Measurements from ENCODE around the gene RAB27B. TPM values are rescaled to one million over a fixed set of nuclear protein-coding genes. Genes with fewer than 3 reads are reported as not detected.

The RAB27B gene
- total RNA-seq, 1 donor from 2014 or later = 6.1 TPM

DNA sequence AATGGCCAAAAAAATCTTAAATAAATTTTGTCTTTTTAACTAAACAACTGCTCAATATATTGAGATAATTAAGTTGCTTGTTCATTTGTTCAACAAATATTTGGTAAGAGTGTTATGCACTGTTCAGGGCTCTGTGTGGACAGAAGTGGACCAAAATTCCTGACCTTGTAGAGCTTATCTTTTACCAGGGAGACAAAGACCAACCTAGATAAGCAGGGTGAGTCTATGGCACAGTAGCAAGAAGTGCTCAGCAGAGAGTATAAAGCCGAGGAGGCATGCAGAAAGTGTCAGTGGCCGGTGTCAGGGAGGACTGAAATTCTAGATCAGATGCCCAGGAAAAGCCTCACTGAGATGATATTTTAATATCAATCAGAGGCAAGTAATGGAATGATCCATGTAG lies 2.6 kb downstream of the RAB27B start:
- H3K36me3 ChIP-seq = no peaks in the 10 kb centered on the region
- no peak overlapping the region for H3K27ac ChIP-seq
- no peak for TF ChIP-seq POLR2A (IDR thresholded peaks at IDR 0.05)
- no peaks in the 10 kb centered on the region for H3K27me3 ChIP-seq
- intact Hi-C loops (cut with DNase I) = no loop called here
- peaks cover 14% of the 10 kb centered on the region for H3K4me1 ChIP-seq
- no peaks in the 10 kb centered on the region for H3K9me3 ChIP-seq
- no peak for DNase-seq (ENCODE audit: extremely low spot score in 2 of 2)
- no peak overlapping the region for H3K4me3 ChIP-seq

- H3K36me3 ChIP-seq = no peaks in the 10 kb centered on the region
- intact Hi-C loops (cut with DNase I) = loop anchor here (2.0 kb wide), 1 partner anchor 21 kb away; no protein-coding TSS in a partner anchor
- H3K27ac ChIP-seq = no peak overlapping the region
- no peaks in the 10 kb centered on the region for H3K9me3 ChIP-seq
- H3K4me1 ChIP-seq = no peaks in the 10 kb centered on the region
- DNase-seq (ENCODE audit: extremely low spot score in 2 of 2) = no peak
- TF ChIP-seq POLR2AphosphoS5 (IDR thresholded peaks at IDR 0.05; ENCODE audit: insufficient read depth in 1 of 2, low read depth in 1 of 2) = no peak
- no peak for TF ChIP-seq POLR2A (IDR thresholded peaks at IDR 0.05)
- TF ChIP-seq CTCF (IDR thresholded peaks at IDR 0.05) = no peak
- H3K4me3 ChIP-seq = no peak overlapping the region
- no peaks in the 10 kb centered on the region for H3K27me3 ChIP-seq
Measured at GRCh38 chr18:54835944-54836343, 7.7 kb downstream of the RAB27B start.

DNA sequence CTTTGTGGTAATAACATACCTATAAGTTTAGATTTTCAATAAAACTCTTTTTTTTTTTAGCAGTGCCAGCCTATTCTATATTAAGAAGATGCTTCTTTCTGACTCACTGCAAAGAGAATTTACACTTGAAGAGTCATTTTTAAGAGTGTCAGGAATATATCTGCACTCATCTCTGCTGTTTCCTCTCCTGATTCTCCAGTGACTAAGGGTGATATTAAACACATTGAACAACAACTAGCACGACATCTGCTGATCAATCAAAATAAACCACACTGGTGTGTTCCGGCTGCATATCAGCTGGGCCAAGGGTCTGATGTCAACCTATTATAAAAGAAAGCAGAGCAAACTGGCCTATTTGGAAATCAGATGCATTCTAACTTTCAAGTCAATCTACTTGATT lies 15.0 kb downstream of the RAB27B start:
- no peak for DNase-seq (ENCODE audit: extremely low spot score in 2 of 2)
- H3K27me3 ChIP-seq = no peaks in the 10 kb centered on the region
- H3K36me3 ChIP-seq = no peaks in the 10 kb centered on the region
- no peak overlapping the region for H3K27ac ChIP-seq
- no peaks in the 10 kb centered on the region for H3K4me1 ChIP-seq
- TF ChIP-seq POLR2AphosphoS5 (IDR thresholded peaks at IDR 0.05; ENCODE audit: insufficient read depth in 1 of 2, low read depth in 1 of 2) (no peak), CTCF (IDR thresholded peaks at IDR 0.05) (no peak), POLR2A (IDR thresholded peaks at IDR 0.05) (no peak)
- intact Hi-C loops (cut with DNase I) = no loop called here
- no peak overlapping the region for H3K4me3 ChIP-seq
- H3K9me3 ChIP-seq = no peaks in the 10 kb centered on the region

- TF ChIP-seq POLR2A (IDR thresholded peaks at IDR 0.05) (no peak), CTCF (IDR thresholded peaks at IDR 0.05) (no peak), POLR2AphosphoS5 (IDR thresholded peaks at IDR 0.05; ENCODE audit: insufficient read depth in 1 of 2, low read depth in 1 of 2) (no peak)
- Histone ChIP-seq H3K9me3 (no peaks in the 10 kb centered on the region), H3K4me1 (no peaks in the 10 kb centered on the region), H3K27ac (no peak overlapping the region), H3K27me3 (no peaks in the 10 kb centered on the region), H3K4me3 (no peak overlapping the region), H3K36me3 (no peaks in the 10 kb centered on the region)
- intact Hi-C loops (cut with DNase I) = no loop called here
- no peak for DNase-seq (ENCODE audit: extremely low spot score in 2 of 2)
Measured at GRCh38 chr18:54845787-54846186, 17.5 kb downstream of the RAB27B start.

- Histone ChIP-seq H3K36me3 (no peaks in the 10 kb centered on the region), H3K27ac (no peak overlapping the region), H3K9me3 (no peaks in the 10 kb centered on the region), H3K4me3 (no peak overlapping the region), H3K4me1 (no peaks in the 10 kb centered on the region), H3K27me3 (no peaks in the 10 kb centered on the region)
- no peak for DNase-seq (ENCODE audit: extremely low spot score in 2 of 2)
- no peak for TF ChIP-seq POLR2A (IDR thresholded peaks at IDR 0.05)
- no peak for TF ChIP-seq POLR2AphosphoS5 (IDR thresholded peaks at IDR 0.05; ENCODE audit: insufficient read depth in 1 of 2, low read depth in 1 of 2)
- TF ChIP-seq CTCF (IDR thresholded peaks at IDR 0.05) = no peak
- intact Hi-C loops (cut with DNase I) = no loop called here
Measured at GRCh38 chr18:54848121-54848520, 19.8 kb downstream of the RAB27B start.

DNA sequence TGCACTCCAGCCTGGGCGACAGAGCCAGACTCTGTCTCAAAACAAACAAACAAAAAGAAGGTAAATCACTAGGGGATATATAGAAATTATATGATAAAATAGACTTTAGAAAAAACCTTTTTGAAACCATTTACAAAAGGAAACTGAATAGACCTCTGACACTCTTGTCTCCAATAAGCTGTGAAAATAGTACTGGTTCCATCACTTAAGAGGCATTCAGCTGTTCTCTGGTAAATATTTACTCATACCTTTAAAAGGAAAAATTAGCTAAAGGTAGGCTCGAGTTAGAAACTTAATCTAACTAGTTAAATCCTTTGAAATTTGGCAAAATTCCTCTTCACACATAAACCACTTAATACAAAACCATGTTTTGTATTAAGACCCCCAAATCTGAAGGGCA lies 21.4 kb downstream of the RAB27B start:
- intact Hi-C loops (cut with DNase I) = no loop called here
- H3K4me3 ChIP-seq = no peak overlapping the region

More for the DNA sequence above, 21.4 kb downstream of the RAB27B start:
- no peaks in the 10 kb centered on the region for H3K9me3 ChIP-seq
- H3K4me1 ChIP-seq = no peaks in the 10 kb centered on the region
- H3K36me3 ChIP-seq = no peaks in the 10 kb centered on the region
- H3K27ac ChIP-seq = no peak overlapping the region
- DNase-seq (ENCODE audit: extremely low spot score in 2 of 2) = no peak
- TF ChIP-seq POLR2AphosphoS5 (IDR thresholded peaks at IDR 0.05; ENCODE audit: insufficient read depth in 1 of 2, low read depth in 1 of 2) (no peak), POLR2A (IDR thresholded peaks at IDR 0.05) (no peak), CTCF (IDR thresholded peaks at IDR 0.05) (no peak)
- H3K27me3 ChIP-seq = no peaks in the 10 kb centered on the region

All from vagina (tissue), 2 donors.